22Rv1 (cell line): ENCODE results near the gene EFNB3.

Source experiments
- ZFX ChIP-seq: fragments of 450-650 bp; IDR thresholded peaks from 2 replicates; pipeline ENCODE4 v1.6.1; 2017; ENCODE audit warnings: antibody characterized with exemption, borderline replicate concordance
- TF ChIP-seq, protein P1 (sequence below): fragments of 450-650 bp; IDR thresholded peaks from 2 replicates; pipeline ENCODE4 v1.5.1; 2017; ENCODE audit warnings: mild to moderate bottlenecking

DNA sequence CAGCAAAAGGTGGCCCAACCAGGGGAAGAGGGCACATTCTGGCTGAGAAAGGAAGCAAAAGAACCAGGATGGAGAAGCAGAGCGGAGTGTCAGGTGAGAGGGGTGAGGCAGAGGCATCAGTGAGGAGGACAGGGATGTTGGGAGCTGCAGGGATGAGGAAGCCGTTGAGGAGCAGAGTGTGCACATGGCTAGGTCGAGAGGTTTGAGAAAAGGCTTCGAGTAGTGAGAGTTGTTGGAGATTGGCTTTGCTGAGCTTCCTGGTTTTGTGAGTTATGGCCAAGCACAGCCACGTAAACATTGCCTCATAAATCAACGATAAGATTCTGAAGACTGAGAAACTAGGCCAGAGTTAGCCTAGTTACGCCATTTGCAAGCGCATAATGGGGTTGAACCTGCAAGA is 39.4 kb downstream of the EFNB3 start:
- TF ChIP-seq, protein P1, sequence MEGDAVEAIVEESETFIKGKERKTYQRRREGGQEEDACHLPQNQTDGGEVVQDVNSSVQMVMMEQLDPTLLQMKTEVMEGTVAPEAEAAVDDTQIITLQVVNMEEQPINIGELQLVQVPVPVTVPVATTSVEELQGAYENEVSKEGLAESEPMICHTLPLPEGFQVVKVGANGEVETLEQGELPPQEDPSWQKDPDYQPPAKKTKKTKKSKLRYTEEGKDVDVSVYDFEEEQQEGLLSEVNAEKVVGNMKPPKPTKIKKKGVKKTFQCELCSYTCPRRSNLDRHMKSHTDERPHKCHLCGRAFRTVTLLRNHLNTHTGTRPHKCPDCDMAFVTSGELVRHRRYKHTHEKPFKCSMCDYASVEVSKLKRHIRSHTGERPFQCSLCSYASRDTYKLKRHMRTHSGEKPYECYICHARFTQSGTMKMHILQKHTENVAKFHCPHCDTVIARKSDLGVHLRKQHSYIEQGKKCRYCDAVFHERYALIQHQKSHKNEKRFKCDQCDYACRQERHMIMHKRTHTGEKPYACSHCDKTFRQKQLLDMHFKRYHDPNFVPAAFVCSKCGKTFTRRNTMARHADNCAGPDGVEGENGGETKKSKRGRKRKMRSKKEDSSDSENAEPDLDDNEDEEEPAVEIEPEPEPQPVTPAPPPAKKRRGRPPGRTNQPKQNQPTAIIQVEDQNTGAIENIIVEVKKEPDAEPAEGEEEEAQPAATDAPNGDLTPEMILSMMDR, result no peak
- no peak for TF ChIP-seq ZFX
